ENCODE measurements around the gene AAMDC. TPM values are rescaled to one million over a fixed set of nuclear protein-coding genes. Genes with fewer than 3 reads are reported as not detected.
"Not testable (repeated sequence)": the region's sequence is repeated elsewhere in the genome, so short reads cannot be mapped to it uniquely, and the experiment has no call there.

Gene AAMDC
- total and polyA plus RNA-seq, 2 of the 13 experiments (the other 11 are each of a cell fraction or from before 2014, with no cell fraction given): 18.1 to 35.6 TPM

DNA sequence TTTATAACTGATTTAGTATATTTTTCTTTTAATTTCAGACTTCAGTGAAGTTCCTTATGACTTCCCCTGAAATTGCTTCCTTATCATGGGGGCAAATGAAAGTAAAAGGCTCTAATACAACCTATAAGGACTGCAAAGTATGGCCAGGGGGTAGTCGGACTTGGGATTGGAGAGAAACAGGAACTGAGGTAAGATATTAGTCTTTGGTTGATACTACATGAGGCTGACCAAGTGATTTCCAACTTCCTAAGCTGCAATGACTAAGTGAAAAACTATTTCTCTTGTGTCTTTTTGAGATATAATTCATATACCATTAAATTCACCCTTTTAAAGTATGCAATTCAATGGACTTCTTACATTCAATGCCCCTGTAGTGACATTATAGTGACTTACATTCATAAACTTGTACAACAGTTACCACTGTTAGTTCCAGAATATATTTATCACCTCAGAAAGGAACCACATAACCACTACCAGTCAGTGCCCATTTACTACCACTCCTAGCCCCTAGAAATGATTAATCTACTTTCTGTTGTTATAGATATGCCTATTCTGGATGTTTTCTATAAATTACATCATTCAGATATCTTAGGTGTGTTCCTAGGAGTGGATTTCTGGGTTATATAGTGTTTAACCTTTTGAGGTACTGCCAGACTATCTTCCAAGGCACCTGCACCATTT, 21.6 kb downstream of the AAMDC start:
- TF ChIP-seq SOX13 (IDR thresholded peaks at IDR 0.05): no peak
- TF ChIP-seq SOX13 (CRISPR knock-in tag; conservative IDR thresholded peaks at IDR 0.05 in 1 of 2, IDR thresholded peaks at IDR 0.05 in 1 of 2): no peak
- no peak for TF ChIP-seq SRF (IDR thresholded peaks at IDR 0.05; ENCODE audit: low read depth, low read length)
- no peak for TF ChIP-seq REPIN1 (CRISPR knock-in tag; IDR thresholded peaks at IDR 0.05; ENCODE audit: borderline replicate concordance, low read depth)
- no peak for TF ChIP-seq XBP1 (CRISPR knock-in tag; IDR thresholded peaks at IDR 0.05)
- TF ChIP-seq MIER2 (CRISPR knock-in tag; IDR thresholded peaks at IDR 0.05): no peak
- no peak for TF ChIP-seq ZNF251 (CRISPR knock-in tag; IDR thresholded peaks at IDR 0.05)
- TF ChIP-seq ZC3H13 (CRISPR knock-in tag; IDR thresholded peaks at IDR 0.05): no peak
- TF ChIP-seq, protein P1, sequence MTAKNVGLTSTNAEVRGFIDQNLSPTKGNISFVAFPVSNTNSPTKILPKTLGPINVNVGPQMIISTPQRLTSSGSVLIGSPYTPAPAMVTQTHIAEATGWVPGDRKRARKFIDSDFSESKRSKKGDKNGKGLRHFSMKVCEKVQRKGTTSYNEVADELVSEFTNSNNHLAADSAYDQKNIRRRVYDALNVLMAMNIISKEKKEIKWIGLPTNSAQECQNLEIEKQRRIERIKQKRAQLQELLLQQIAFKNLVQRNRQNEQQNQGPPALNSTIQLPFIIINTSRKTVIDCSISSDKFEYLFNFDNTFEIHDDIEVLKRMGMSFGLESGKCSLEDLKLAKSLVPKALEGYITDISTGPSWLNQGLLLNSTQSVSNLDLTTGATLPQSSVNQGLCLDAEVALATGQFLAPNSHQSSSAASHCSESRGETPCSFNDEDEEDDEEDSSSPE (CRISPR knock-in tag; IDR thresholded peaks at IDR 0.05): no peak
- no peak for TF ChIP-seq ZNF446 (CRISPR knock-in tag; IDR thresholded peaks at IDR 0.05)
- no peak for TF ChIP-seq ZNF451 (CRISPR knock-in tag; IDR thresholded peaks at IDR 0.05)
- TF ChIP-seq, protein P2, sequence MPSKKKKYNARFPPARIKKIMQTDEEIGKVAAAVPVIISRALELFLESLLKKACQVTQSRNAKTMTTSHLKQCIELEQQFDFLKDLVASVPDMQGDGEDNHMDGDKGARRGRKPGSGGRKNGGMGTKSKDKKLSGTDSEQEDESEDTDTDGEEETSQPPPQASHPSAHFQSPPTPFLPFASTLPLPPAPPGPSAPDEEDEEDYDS (CRISPR knock-in tag; IDR thresholded peaks at IDR 0.05): no peak
- no peak for TF ChIP-seq SIN3A (IDR thresholded peaks at IDR 0.05; ENCODE audit: borderline replicate concordance, low read depth, low read length)
- TF ChIP-seq TOE1 (CRISPR knock-in tag; IDR thresholded peaks at IDR 0.05): no peak
- TF ChIP-seq HHEX (CRISPR knock-in tag; IDR thresholded peaks at IDR 0.05): no peak
- no peak for TF ChIP-seq RBFOX2 (IDR thresholded peaks at IDR 0.05; ENCODE audit: low read depth, low read length)
- no peak for TF ChIP-seq MATR3 (CRISPR knock-in tag; IDR thresholded peaks at IDR 0.05)
- no peak for TF ChIP-seq CBX2 (IDR thresholded peaks at IDR 0.05; ENCODE audit: low read depth, low read length)
- TF ChIP-seq CBX2 (CRISPR knock-in tag; IDR thresholded peaks at IDR 0.05; ENCODE audit: low read depth): no peak
- no peak for TF ChIP-seq TCF7 (IDR thresholded peaks at IDR 0.05; ENCODE audit: low read depth)
- DNase-seq (ENCODE audit: low spot score) (no peak), ATAC-seq (no peak), FAIRE-seq (no peak)
- POLR2A ChIA-PET: no interaction called here
- Histone ChIP-seq H3K27ac (ENCODE audit: extremely low read length, insufficient read depth, low read length) (no peak overlapping the region), H3K79me2 (ENCODE audit: insufficient read depth, low read length) (no peaks in the 10 kb centered on the region), H3K4me2 (ENCODE audit: low read depth, low read length) (no peak overlapping the region), H3K4me3 (replicated peaks in 1 of 3; ENCODE audit: insufficient read depth in 1 of 3, low read depth in 2 of 3, low read length in 3 of 3) (no peak overlapping the region), H3K4me1 (ENCODE audit: insufficient read depth, low read length) (no peaks in the 10 kb centered on the region), H3K9me3 (ENCODE audit: low read length) (no peaks in the 10 kb centered on the region), H3K36me3 (replicated peaks in 1 of 2; ENCODE audit: control insufficient read depth in 1 of 2, insufficient read depth in 2 of 2, low read length in 2 of 2) (peaks cover 1 to 8% of the 10 kb centered on the region in 2 experiments; a peak in 3 of 5 replicates), H3K9ac (ENCODE audit: insufficient read depth, low read depth, low read length) (no peak overlapping the region), H3K27me3 (ENCODE audit: control insufficient read depth in 1 of 2, insufficient read depth in 2 of 2, low read length in 2 of 2) (no peaks in the 10 kb centered on the region), H4K20me1 (ENCODE audit: insufficient read depth, low read length) (no peaks in the 10 kb centered on the region), H2AFZ (ENCODE audit: low read length) (no peak overlapping the region)
- intact Hi-C loops (cut with micrococcal nuclease; ENCODE audit: unreplicated experiment) (no loop called here), in situ Hi-C loops (cut with HindIII; ENCODE audit: extremely low pct_ligation_motif_present, low pct_unique_long_range_greater_than_20kb) (no loop called here)
- BruUV-seq (replicated peaks): no TSS peak
- 100% methylated on average over 1 of the region's 1 CpG for WGBS (ENCODE audit: low lambda C conversion rate)
- CTCF ChIA-PET (ENCODE audit: low intra/inter-chr PET ratio, low total read pairs): no interaction called here

DNA sequence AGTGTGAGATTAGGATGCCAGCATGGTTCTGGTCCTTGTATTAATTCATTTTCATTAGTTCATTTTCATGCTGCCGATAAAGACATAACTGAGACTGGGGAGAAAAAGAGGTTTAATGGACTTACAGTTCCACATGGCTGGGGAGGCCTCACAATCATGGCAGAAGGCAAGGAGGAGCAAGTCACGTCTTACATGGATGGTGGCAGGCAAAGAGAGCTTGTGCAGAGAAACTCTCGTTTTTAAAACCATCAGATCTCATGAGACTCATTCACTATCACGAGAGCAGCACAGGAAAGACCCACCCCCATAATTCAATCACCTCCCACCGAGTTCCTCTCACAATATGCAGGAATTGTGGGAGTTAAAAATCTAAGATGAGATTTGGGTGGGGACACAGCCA, 22.8 kb downstream of the AAMDC start:
- not testable (repeated sequence) for H3K27ac ChIP-seq (ENCODE audit: extremely low read length, insufficient read depth, low read length); FAIRE-seq

More for the DNA sequence above, 22.8 kb downstream of the AAMDC start:
- intact Hi-C loops (cut with micrococcal nuclease; ENCODE audit: unreplicated experiment); POLR2A ChIA-PET; CTCF ChIA-PET (ENCODE audit: low intra/inter-chr PET ratio, low total read pairs); H4K20me1 ChIP-seq (ENCODE audit: insufficient read depth, low read length); H3K9ac ChIP-seq (ENCODE audit: insufficient read depth, low read depth, low read length); BruUV-seq (replicated peaks); H3K79me2 ChIP-seq (ENCODE audit: insufficient read depth, low read length); H3K9me3 ChIP-seq (ENCODE audit: low read length); in situ Hi-C loops (cut with HindIII; ENCODE audit: extremely low pct_ligation_motif_present, low pct_unique_long_range_greater_than_20kb); H3K36me3 ChIP-seq (replicated peaks in 1 of 2; ENCODE audit: control insufficient read depth in 1 of 2, insufficient read depth in 2 of 2, low read length in 2 of 2); H3K27me3 ChIP-seq (ENCODE audit: control insufficient read depth in 1 of 2, insufficient read depth in 2 of 2, low read length in 2 of 2); H2AFZ ChIP-seq (ENCODE audit: low read length); H3K4me3 ChIP-seq (replicated peaks in 1 of 3; ENCODE audit: insufficient read depth in 1 of 3, low read depth in 2 of 3, low read length in 3 of 3); H3K4me2 ChIP-seq (ENCODE audit: low read depth, low read length); ATAC-seq; H3K4me1 ChIP-seq (ENCODE audit: insufficient read depth, low read length); DNase-seq (ENCODE audit: low spot score): not testable (repeated sequence)
- 68% methylated on average over 5 of the region's 5 CpGs for WGBS (ENCODE audit: low lambda C conversion rate)
